ENCODE measurements around the gene TMEM248.

TMEM248 gene

GRCh38 chr7:67006965-67007364 is 85.9 kb downstream of the TMEM248 start:
- DNase-seq = peak; percentile 59
